A549 (cell line): ENCODE measurements around the gene AP4E1. TPM values are rescaled to one million over a fixed set of nuclear protein-coding genes. Genes with fewer than 3 reads are reported as not detected.
"Not testable (repeated sequence)": the region's sequence is repeated elsewhere in the genome, so short reads cannot be mapped to it uniquely, and the experiment has no call there.

Experiments used
- ATAC-seq, 2 experiments: fragments of 200-7000 bp in 1 of 2; fragments of >200 bp in 1 of 2; cut with Nextera tagmentation in 1 of 2; cut with Tn5 transposase in 1 of 2; 3 replicates each; pipeline versions ENCODE4 v1.8.0 to v1.9.1; 2018 to 2020; ENCODE audit warnings: mild to moderate bottlenecking in 1 of 2, moderate library complexity in 1 of 2
- CTCF ChIA-PET: fragments of 300-600 bp; sonication (Branson Sonifier 250); formaldehyde crosslinking; extraction: SDS; loops from one replicate; lab custom pipeline; 2021; ENCODE audit warnings: antibody characterized with exemption, inconsistent platforms; lab: Yijun Ruan, JAX
- POLR2A ChIA-PET: fragments of 350-600 bp; formaldehyde crosslinking; extraction: SDS; loops from one replicate; lab custom pipeline; 2021; ENCODE audit warnings: antibody characterized with exemption, inconsistent platforms; lab: Yijun Ruan, JAX
- DNase-seq, 2 experiments: peaks; one replicate each; pipeline versions ENCODE4 v3.0.0 to v3.0.0-alpha.2; 2011 to 2016; ENCODE audit warnings: low read depth in 1 of 2, low spot score in 1 of 2
- FAIRE-seq: peaks from 2 replicates; lab custom pipeline; 2011; peaks lifted over from hg19 to GRCh38; lab: Jason Lieb, UNC
- H3K27ac ChIP-seq, 2 experiments: fragments of >200 bp; sonication (Bioruptor Twin); formaldehyde crosslinking; 3 replicates each; pipeline ENCODE4 v1.5.1; 2016 to 2017
- H3K4me1 ChIP-seq: fragments of >200 bp; sonication (Bioruptor Twin); formaldehyde crosslinking; 3 replicates; pipeline ENCODE4 v1.6.1; 2016
- H3K4me2 ChIP-seq: fragments of >200 bp; sonication (Bioruptor Twin); formaldehyde crosslinking; 3 replicates; pipeline ENCODE4 v1.6.1; 2016
- H3K4me3 ChIP-seq: fragments of >200 bp; sonication (Bioruptor Twin); formaldehyde crosslinking; 3 replicates; pipeline ENCODE4 v1.5.1; 2016
- H3K9me3 ChIP-seq: fragments of >200 bp; sonication (Bioruptor Twin); formaldehyde crosslinking; 3 replicates; pipeline ENCODE4 v1.6.1; 2016
- CBX8 ChIP-seq: fragments of 200-600 bp; sonication (generic); IDR thresholded peaks from 2 replicates; pipeline ENCODE4 v1.6.1; 2016
- CEBPB ChIP-seq, 2 experiments: fragments of >200 bp in 1 of 2; sonication (Bioruptor Twin) in 1 of 2; formaldehyde crosslinking in 1 of 2; IDR thresholded peaks; 2 replicates each; pipeline ENCODE4 v1.6.1; 2012 to 2016
- FOSB ChIP-seq: fragments of 250-450 bp; sonication (Bioruptor Pico); IDR thresholded peaks from 2 replicates; pipeline ENCODE4 v1.5.0; 2020; ENCODE audit warnings: mild to moderate bottlenecking, moderate library complexity
- FOSL2 ChIP-seq, 2 experiments: fragments of 450-650 bp in 1 of 2; fragments of >200 bp in 1 of 2; sonication (Bioruptor Twin) in 1 of 2; formaldehyde crosslinking; IDR thresholded peaks; 2 replicates each; pipeline versions ENCODE4 v1.5.0 to v1.6.1; 2016 to 2020; ENCODE audit warnings: mild to moderate bottlenecking in 1 of 2, moderate library complexity in 1 of 2
- GATA3 ChIP-seq: IDR thresholded peaks from 2 replicates; pipeline ENCODE4 v1.6.1; 2012; ENCODE audit warnings: borderline replicate concordance
- HDAC2 ChIP-seq: fragments of 200-600 bp; sonication (generic); IDR thresholded peaks from 2 replicates; pipeline ENCODE4 v1.6.1; 2016
- HOXA7 ChIP-seq: fragments of 250-450 bp; sonication (Bioruptor Pico); IDR thresholded peaks from 2 replicates; pipeline ENCODE4 v1.5.0; 2020; ENCODE audit warnings: mild to moderate bottlenecking, moderate library complexity
- HOXB13 ChIP-seq: fragments of 250-450 bp; sonication (Bioruptor Pico); IDR thresholded peaks from 2 replicates; pipeline ENCODE4 v1.5.0; 2020; ENCODE audit warnings: low read depth, mild to moderate bottlenecking, moderate library complexity
- KDM1A ChIP-seq: fragments of 200-600 bp; sonication (generic); IDR thresholded peaks from 2 replicates; pipeline ENCODE4 v1.6.1; 2016; ENCODE audit warnings: low read depth, mild to moderate bottlenecking
- KDM5A ChIP-seq: fragments of 200-600 bp; sonication (generic); IDR thresholded peaks from 2 replicates; pipeline ENCODE4 v1.6.1; 2016; ENCODE audit warnings: antibody characterized with exemption, mild to moderate bottlenecking
- MAX ChIP-seq: IDR thresholded peaks from 2 replicates; pipeline ENCODE4 v1.6.1; 2012
- NFE2L2 ChIP-seq: fragments of 150-350 bp; conservative IDR thresholded peaks from 2 replicates; pipeline ENCODE4 v1.6.1; 2014; ENCODE audit warnings: low read length
- NPAS2 ChIP-seq: fragments of 250-450 bp; sonication (Bioruptor Pico); IDR thresholded peaks from 2 replicates; pipeline ENCODE4 v1.8.0; 2022; ENCODE audit warnings: mild to moderate bottlenecking, moderate library complexity, borderline replicate concordance
- RAD21 ChIP-seq, 2 experiments: fragments of >200 bp in 1 of 2; sonication (Bioruptor Twin) in 1 of 2; formaldehyde crosslinking in 1 of 2; IDR thresholded peaks in 1 of 2; conservative IDR thresholded peaks in 1 of 2; 2 replicates in 1 of 2; 3 replicates in 1 of 2; pipeline ENCODE4 v1.6.1; 2012 to 2018; ENCODE audit warnings: inconsistent platforms in 1 of 2
- RCOR1 ChIP-seq: fragments of 150-350 bp; IDR thresholded peaks from 2 replicates; pipeline ENCODE4 v1.6.1; 2014; ENCODE audit warnings: antibody characterized with exemption, low read length, low read depth
- TFCP2L1 ChIP-seq: fragments of 250-450 bp; sonication (Bioruptor Pico); IDR thresholded peaks from 2 replicates; pipeline ENCODE4 v1.5.0; 2021; ENCODE audit warnings: mild to moderate bottlenecking
- USF2 ChIP-seq: fragments of 450-650 bp; IDR thresholded peaks from 2 replicates; pipeline ENCODE4 v1.6.1; 2014; ENCODE audit warnings: antibody characterized with exemption
- ZFP36 ChIP-seq: fragments of 450-650 bp; IDR thresholded peaks from 2 replicates; pipeline ENCODE4 v1.6.1; 2014; ENCODE audit warnings: borderline replicate concordance; ENCODE audit not compliant: partially characterized antibody
- ZSCAN20 ChIP-seq: fragments of 250-450 bp; sonication (Bioruptor Pico); IDR thresholded peaks from 2 replicates; pipeline ENCODE4 v1.8.0; 2022; ENCODE audit warnings: mild to moderate bottlenecking, moderate library complexity
- whole genome bisulfite sequencing: methylation state at CpG from one replicate; pipeline ENCODE4 v1.1.6; 2017; ENCODE audit errors: missing lambda C conversion rate; 5-methylcytosine and 5-hydroxymethylcytosine counted together
- polyA plus RNA-seq, 4 experiments: library from polyadenylated mRNA; depleted of rRNA in 3 of 4; stranded (reverse); fragments of >200 nt; fragmentation: RNase III in 1 of 4; extraction: RNeasy Plus Mini Kit Qiagen cat#74134 plus additional on column Dnase treatment in 1 of 4; gene quantifications; 2 replicates in 3 of 4; 3 replicates in 1 of 4; pipeline ENCODE4 v1.2.3, GENCODE V29; 2011 to 2017
- TF ChIP-seq, protein P1 (sequence below): fragments of 250-450 bp; sonication (Bioruptor Pico); IDR thresholded peaks from 2 replicates; pipeline ENCODE4 v1.5.0; 2020; ENCODE audit warnings: low read depth, mild to moderate bottlenecking, moderate library complexity
- TF ChIP-seq, protein P2 (sequence below): fragments of 200-600 bp; sonication (generic); IDR thresholded peaks from 2 replicates; pipeline ENCODE4 v1.6.1; 2016; ENCODE audit warnings: antibody characterized with exemption, mild to moderate bottlenecking, moderate library complexity

Gene AP4E1
- polyA plus RNA-seq, 2 of the 4 experiments (the other 2 are of a cell fraction), result 9.6 TPM

DNA sequence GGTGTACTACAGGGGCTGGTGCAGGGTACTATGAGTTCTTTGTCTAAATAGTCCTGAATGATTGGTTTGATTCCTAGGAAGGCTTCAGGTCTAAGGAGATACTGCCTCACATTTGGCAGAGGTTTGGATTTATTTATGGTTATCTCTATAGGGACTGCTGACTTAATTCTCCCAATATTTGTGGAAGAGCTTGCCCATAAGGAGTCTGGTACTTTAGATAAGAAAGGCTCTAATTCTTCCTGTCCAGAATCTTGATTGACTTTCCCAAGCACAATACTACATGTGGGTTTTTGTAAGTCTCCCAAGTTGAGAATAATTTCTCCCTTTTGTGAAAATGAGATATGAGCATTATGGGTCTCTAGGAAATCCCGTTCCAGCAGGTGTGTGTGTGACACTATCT, 36.7 kb upstream of the AP4E1 start:
- no peak for FAIRE-seq
- ATAC-seq, result no peak
- POLR2A ChIA-PET, result no interaction called here

DNA sequence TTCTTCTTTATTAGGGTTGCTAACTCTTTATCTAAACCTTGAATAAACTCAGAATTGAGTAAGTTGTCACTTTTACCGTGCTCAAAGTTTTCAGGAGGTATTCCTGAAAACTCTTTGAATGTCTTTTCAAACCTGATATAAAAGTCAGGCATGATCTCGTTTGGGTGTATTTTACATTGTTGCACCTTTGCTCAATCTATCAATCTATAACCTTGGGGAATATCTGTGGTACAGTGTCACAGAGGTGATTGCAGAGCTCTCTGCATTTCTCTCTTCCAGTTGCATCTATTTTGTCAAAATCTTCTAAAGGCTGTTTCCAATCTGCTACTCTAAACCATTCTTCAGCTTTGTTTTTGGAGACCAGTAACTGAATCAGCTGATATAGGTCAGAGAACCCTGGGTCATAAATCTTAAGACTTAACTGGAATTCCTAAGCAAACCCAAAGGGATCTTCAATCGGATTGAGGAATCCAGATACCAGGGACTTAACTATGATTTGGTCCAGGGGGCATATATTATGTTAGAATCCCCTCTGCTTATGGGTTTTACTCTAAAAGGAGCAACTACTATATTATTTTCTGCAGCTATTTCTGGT, 35.6 kb upstream of the AP4E1 start:
- ATAC-seq, result no peak
- POLR2A ChIA-PET, result no interaction called here
- Histone ChIP-seq H3K4me2 (no peak overlapping the region), H3K4me3 (no peak overlapping the region), H3K27ac (no peak overlapping the region), H3K4me1 (peaks cover 5% of the 10 kb centered on the region; the same call in 2 of the 3 replicates), H3K9me3 (no peaks in the 10 kb centered on the region)
- DNase-seq, result no peak
- WGBS, result 50% methylated on average over 3 of the region's 3 CpGs
- CTCF ChIA-PET, result interaction anchor here (0.9 to 4.4 kb wide), 3 partner anchors 9 to 15 kb away, joined by 4 to 42 read pairs (median 5); no protein-coding TSS in a partner anchor
- TF ChIP-seq CBX8 (peak; percentile 55; the same call in 1 of the 2 replicates), TFCP2L1 (CRISPR knock-in tag) (no peak), HDAC2 (no peak)
- no peak for FAIRE-seq

More for the DNA sequence above, 36.7 kb upstream of the AP4E1 start:
- CTCF ChIA-PET, result interaction anchor here (0.6 to 1.5 kb wide), 4 partner anchors 13 to 516 kb away, joined by 3 to 6 read pairs (median 4); no protein-coding TSS in a partner anchor
- TF ChIP-seq, protein P1, sequence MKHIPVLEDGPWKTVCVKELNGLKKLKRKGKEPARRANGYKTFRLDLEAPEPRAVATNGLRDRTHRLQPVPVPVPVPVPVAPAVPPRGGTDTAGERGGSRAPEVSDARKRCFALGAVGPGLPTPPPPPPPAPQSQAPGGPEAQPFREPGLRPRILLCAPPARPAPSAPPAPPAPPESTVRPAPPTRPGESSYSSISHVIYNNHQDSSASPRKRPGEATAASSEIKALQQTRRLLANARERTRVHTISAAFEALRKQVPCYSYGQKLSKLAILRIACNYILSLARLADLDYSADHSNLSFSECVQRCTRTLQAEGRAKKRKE (CRISPR knock-in tag), result no peak
- TF ChIP-seq RCOR1 (no peak), FOSL2 (IDR thresholded peaks at IDR 0.05) (no peak), FOSL2 (CRISPR knock-in tag; IDR thresholded peaks at IDR 0.05) (no peak), GATA3 (no peak), CEBPB (IDR thresholded peaks at IDR 0.05) (no peak), NFE2L2 (no peak), ZSCAN20 (no peak), KDM5A (no peak), MAX (no peak), FOSB (no peak)
- Histone ChIP-seq H3K27ac (no peak overlapping the region), H3K4me1 (no peaks in the 10 kb centered on the region), H3K4me3 (no peak overlapping the region), H3K9me3 (no peaks in the 10 kb centered on the region), H3K4me2 (no peak overlapping the region)
- WGBS, result 70% methylated on average over 1 of the region's 1 CpG
- DNase-seq, result no peak

GRCh38 chr15:50873935-50874361, 34.5 kb upstream of the AP4E1 start:
- Histone ChIP-seq H3K4me1 (peaks cover 5% of the 10 kb centered on the region; the same call in 2 of the 3 replicates), H3K9me3 (no peaks in the 10 kb centered on the region), H3K4me3 (no peak overlapping the region), H3K27ac (no peak overlapping the region), H3K4me2 (no peak overlapping the region)
- DNase-seq (no peak), ATAC-seq (no peak), FAIRE-seq (peak; percentile 7)
- WGBS, result 73% methylated on average over 5 of the region's 9 CpGs
- TF ChIP-seq TFCP2L1 (CRISPR knock-in tag) (no peak), HOXB13 (CRISPR knock-in tag) (no peak), RAD21 (conservative IDR thresholded peaks at IDR 0.05 in 1 of 2, IDR thresholded peaks at IDR 0.05 in 1 of 2) (no peak), NPAS2 (CRISPR knock-in tag) (no peak), NFE2L2 (no peak), ZFP36 (no peak), FOSL2 (IDR thresholded peaks at IDR 0.05) (no peak), FOSL2 (CRISPR knock-in tag; IDR thresholded peaks at IDR 0.05) (no peak), HOXA7 (CRISPR knock-in tag) (no peak), KDM1A (no peak), USF2 (no peak)
- TF ChIP-seq, protein P2, sequence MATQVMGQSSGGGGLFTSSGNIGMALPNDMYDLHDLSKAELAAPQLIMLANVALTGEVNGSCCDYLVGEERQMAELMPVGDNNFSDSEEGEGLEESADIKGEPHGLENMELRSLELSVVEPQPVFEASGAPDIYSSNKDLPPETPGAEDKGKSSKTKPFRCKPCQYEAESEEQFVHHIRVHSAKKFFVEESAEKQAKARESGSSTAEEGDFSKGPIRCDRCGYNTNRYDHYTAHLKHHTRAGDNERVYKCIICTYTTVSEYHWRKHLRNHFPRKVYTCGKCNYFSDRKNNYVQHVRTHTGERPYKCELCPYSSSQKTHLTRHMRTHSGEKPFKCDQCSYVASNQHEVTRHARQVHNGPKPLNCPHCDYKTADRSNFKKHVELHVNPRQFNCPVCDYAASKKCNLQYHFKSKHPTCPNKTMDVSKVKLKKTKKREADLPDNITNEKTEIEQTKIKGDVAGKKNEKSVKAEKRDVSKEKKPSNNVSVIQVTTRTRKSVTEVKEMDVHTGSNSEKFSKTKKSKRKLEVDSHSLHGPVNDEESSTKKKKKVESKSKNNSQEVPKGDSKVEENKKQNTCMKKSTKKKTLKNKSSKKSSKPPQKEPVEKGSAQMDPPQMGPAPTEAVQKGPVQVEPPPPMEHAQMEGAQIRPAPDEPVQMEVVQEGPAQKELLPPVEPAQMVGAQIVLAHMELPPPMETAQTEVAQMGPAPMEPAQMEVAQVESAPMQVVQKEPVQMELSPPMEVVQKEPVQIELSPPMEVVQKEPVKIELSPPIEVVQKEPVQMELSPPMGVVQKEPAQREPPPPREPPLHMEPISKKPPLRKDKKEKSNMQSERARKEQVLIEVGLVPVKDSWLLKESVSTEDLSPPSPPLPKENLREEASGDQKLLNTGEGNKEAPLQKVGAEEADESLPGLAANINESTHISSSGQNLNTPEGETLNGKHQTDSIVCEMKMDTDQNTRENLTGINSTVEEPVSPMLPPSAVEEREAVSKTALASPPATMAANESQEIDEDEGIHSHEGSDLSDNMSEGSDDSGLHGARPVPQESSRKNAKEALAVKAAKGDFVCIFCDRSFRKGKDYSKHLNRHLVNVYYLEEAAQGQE, result no peak
- ChIA-PET CTCF (interaction anchor here (1.1 to 6.9 kb wide), 5 partner anchors 10 to 199 kb away, joined by 3 to 68 read pairs (median 4); no protein-coding TSS in a partner anchor), POLR2A (no interaction called here)

DNA sequence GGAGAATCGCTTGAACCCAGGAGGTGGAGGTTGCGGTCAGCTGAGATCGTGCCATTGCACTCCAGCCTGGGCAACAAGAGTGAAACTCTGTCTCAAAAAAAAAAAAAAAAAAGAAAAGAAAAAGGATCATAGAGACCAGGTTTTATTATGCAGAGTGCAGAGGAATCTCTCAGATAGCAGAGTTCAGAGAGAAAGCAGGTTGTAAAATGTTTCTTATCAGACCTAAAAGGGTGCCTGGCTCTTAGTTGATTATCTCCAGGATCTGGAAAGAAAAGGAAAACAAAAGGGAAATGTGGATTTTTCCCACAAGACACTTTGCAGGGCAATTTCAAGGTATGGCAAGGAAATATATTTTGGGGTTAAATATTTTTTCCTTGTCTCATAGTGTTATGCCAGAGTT, 33.2 kb upstream of the AP4E1 start:
- not testable (repeated sequence) for H3K27ac ChIP-seq, H3K9me3 ChIP-seq, H3K4me2 ChIP-seq, DNase-seq, H3K4me1 ChIP-seq, FAIRE-seq, ATAC-seq, H3K4me3 ChIP-seq
- 100% methylated on average over 3 of the region's 3 CpGs for WGBS
- ChIA-PET POLR2A (interaction anchor here (0.6 kb wide), 1 partner anchor 95 kb away, joined by 4 read pairs; no protein-coding TSS in a partner anchor), CTCF (interaction anchor here (0.9 to 6.9 kb wide), 9 partner anchors 9 to 238 kb away, joined by 3 to 68 read pairs (median 13); no protein-coding TSS in a partner anchor)
